LNCaP clone FGC (cell line): ENCODE data around the gene SPATA18.
A peak's percentile ranks its signal among the peaks of the same experiment; 100 is the strongest.
"Not testable (repeated sequence)": the region's sequence is repeated elsewhere in the genome, so short reads cannot be mapped to it uniquely, and the experiment has no call there.

Source experiments
- DNase-seq: peaks from one replicate; pipeline ENCODE4 v3.0.0-alpha.2; 2011; ENCODE audit warnings: low read depth
- H3K4me3 ChIP-seq: 2 replicates; pipeline ENCODE4 v1.5.1; 2011; ENCODE audit warnings: mild to moderate bottlenecking, low read depth, low read length, control low read depth
- CTCF ChIP-seq: IDR thresholded peaks from 2 replicates; pipeline ENCODE4 v1.5.1; 2012; ENCODE audit warnings: mild to moderate bottlenecking; ENCODE audit not compliant: control insufficient read depth, insufficient read depth; ENCODE audit errors: extremely low read depth

SPATA18 gene

GRCh38 chr4:52111995-52112394 lies 60.9 kb downstream of the SPATA18 start:
- no peak for DNase-seq
- TF ChIP-seq CTCF, result no peak
- no peak overlapping the region for H3K4me3 ChIP-seq

GRCh38 chr4:52112411-52112810 lies 61.3 kb downstream of the SPATA18 start:
- no peak for DNase-seq
- H3K4me3 ChIP-seq, result no peak overlapping the region
- TF ChIP-seq CTCF, result no peak

- no peak for TF ChIP-seq CTCF
Measured at GRCh38 chr4:52116641-52117040, 65.5 kb downstream of the SPATA18 start.

GRCh38 chr4:52126226-52126625 lies 75.1 kb downstream of the SPATA18 start:
- TF ChIP-seq CTCF, result no peak
- H3K4me3 ChIP-seq, result no peak overlapping the region

More at GRCh38 chr4:52116641-52117040, 65.5 kb downstream of the SPATA18 start:
- no peak overlapping the region for H3K4me3 ChIP-seq
- DNase-seq, result no peak

GRCh38 chr4:52126966-52127365 lies 75.9 kb downstream of the SPATA18 start:
- no peak overlapping the region for H3K4me3 ChIP-seq
- TF ChIP-seq CTCF, result no peak
- DNase-seq, result no peak

More at GRCh38 chr4:52126226-52126625, 75.1 kb downstream of the SPATA18 start:
- no peak for DNase-seq

- no peak for TF ChIP-seq CTCF
- no peak overlapping the region for H3K4me3 ChIP-seq
- DNase-seq, result no peak
Measured at GRCh38 chr4:52135171-52135570, 84.1 kb downstream of the SPATA18 start.

GRCh38 chr4:52137152-52137551 lies 86.0 kb downstream of the SPATA18 start:
- TF ChIP-seq CTCF, result peak; percentile 34
- not testable (repeated sequence) for DNase-seq, H3K4me3 ChIP-seq
